ENCODE measurements around the gene GGCT.
A peak's percentile ranks its signal among the peaks of the same experiment; 100 is the strongest.

Gene GGCT

GRCh38 chr7:30478349-30479201 lies 26.1 kb downstream of the GGCT start, which contains the start of gene NOD1:
NOD1 (minus strand) TSS chr7:30478784; CDS start chr7:30456921, 21,863 bp downstream.
- peak; percentile 37 for DNase-seq (ENCODE audit: low read depth)

DNA sequence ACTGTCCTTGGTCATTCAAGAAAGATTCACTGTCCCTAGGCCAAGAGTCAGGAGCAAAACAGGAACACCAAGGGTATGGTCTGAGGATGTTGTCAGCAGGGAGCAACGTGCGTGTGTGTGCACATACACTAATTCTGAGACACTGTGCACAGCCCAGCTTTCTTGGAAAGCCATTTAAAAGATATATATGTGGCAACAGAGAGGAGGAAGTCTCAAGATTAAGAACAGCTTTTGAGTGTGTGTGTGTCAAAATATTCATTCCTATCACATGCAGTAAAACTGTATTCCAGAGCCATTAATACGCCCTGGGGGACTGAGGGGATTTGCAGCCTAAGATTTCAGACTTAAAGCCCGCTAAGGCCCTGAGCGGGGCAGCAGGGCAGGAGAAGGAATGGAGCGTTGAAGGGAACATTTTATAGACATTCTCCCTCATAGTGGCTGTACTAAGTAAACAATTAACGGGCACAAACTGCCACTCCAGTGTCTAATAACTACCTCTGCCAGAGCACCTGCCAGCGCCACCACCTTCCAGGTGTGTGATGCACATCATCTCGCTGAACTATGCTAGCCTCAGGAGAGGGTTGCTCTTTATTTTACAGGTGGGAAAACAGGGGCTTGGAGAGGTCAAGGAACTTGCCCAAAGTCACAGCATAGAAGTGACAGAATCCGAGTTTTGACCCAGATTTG lies 28.0 kb downstream of the GGCT start:
- DNase-seq (ENCODE audit: low read depth): no peak

DNA sequence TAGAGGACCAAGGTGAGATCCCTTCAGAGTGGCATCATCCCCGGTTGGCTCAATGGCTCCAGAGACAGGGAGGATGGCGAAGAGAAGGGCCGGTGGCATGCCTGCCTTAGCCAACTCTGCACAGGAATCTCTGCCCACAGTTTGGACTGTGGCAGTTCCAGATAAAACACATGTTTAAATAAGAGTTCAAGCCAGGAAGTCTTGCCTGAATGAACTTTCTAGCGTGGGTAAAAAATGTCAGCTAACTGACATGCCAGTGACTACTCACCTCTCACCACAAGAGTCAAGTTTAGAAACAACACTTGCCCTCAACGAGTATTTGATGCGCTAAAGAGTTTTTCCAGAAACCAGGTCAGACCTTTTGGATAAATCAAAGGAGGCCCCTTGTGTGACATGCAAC lies 29.0 kb downstream of the GGCT start:
- no peak for DNase-seq (ENCODE audit: low read depth)

DNA sequence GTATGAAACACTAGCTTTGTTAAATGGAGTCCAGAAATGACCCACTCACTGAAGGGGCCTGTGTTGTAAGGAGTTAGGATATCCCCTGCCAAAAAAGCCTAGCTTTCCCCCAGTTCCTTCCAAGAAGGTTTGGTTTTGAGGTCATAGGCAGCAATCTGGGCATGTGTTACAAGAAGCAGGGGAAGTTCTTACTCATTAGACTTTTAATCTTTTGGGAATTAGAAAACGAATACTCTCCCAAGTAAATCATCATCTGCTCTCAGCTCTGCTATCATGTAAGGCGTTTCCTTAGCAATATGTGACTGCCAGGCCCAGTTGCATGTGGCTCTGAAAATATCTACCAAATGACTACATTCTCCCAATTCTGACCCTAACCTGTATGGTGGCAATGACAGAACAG lies 29.7 kb downstream of the GGCT start:
- no peak for DNase-seq (ENCODE audit: low read depth)

DNA sequence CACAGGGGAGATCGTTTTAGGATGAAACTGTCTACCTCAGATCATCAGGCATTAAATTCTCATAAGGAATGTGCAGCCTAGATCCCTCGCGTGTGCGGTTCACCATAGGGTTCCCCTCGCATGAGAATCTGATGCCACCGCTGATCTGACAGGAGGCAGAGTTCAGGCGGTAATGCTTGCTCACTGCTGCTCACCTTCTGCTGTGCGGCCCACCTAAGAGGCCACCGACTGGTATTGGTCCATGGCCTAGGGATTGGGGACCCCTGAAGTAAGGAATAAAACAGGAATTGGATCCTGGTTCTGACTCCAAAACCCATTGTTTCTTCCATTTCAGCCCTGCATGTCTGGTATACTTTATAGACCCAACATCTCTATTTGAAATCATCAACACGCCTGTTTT lies 30.1 kb downstream of the GGCT start:
- DNase-seq (ENCODE audit: low read depth): no peak

DNA sequence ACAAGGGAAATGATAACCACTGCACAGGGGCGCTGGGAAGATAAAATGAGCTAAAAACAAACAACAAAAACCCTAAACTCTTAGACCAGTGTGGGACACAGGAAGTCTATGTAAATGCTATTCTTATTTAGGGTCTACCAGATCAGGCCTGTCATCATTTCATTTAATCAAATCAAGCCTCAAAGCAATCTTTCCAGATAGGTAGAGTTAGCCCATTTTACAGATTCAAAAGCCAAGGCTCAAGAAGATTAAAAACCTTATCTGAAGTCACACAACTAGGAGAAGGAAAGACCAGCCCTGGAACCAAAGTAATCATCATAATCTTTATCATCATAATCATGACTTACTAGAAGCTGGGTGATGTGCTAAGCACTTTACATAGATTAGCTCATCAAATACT lies 30.7 kb downstream of the GGCT start:
- no peak for DNase-seq (ENCODE audit: low read depth)

GRCh38 chr7:30472784-30473775 lies 31.5 kb downstream of the GGCT start:
- DNase-seq (ENCODE audit: low read depth): no peak

DNA sequence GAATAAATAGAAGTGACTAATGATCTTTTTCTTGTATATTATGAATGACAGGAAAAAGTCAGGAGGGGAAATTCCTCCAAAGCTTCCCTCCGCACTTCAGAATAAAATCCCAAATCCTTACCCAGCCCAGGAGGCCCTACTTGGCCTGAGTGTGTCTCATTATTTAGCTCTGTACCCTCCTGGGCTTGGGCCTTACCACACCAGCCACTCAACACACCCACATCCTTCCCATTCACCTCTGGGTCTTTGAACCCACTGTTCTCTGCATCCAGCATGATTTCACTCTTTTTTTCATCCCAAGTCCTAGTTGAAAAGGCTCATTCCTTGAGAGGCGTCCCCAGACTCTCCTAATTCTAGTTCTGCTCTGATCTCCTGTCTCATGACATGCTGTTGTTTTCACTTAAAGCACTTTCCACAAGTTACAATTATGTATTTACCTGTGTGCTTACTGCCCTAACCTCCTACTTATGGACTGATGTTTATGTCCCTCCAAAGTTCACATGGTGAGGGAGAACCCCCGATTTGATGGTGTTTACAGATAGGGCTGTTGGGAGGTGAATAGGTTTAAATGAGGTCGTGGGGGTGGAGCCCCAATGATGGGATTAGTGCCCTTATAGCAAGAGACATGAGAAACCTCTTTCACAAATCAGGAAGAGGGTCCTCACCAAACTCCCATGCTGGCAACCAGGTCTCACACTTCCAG lies 32.4 kb downstream of the GGCT start:
- DNase-seq (ENCODE audit: low read depth): no peak

GRCh38 chr7:30471205-30471604 lies 33.4 kb downstream of the GGCT start:
- DNase-seq (ENCODE audit: low read depth): no peak

- DNase-seq (ENCODE audit: low read depth): no peak
Observed at GRCh38 chr7:30470771-30471170, 33.9 kb downstream of the GGCT start.

DNA sequence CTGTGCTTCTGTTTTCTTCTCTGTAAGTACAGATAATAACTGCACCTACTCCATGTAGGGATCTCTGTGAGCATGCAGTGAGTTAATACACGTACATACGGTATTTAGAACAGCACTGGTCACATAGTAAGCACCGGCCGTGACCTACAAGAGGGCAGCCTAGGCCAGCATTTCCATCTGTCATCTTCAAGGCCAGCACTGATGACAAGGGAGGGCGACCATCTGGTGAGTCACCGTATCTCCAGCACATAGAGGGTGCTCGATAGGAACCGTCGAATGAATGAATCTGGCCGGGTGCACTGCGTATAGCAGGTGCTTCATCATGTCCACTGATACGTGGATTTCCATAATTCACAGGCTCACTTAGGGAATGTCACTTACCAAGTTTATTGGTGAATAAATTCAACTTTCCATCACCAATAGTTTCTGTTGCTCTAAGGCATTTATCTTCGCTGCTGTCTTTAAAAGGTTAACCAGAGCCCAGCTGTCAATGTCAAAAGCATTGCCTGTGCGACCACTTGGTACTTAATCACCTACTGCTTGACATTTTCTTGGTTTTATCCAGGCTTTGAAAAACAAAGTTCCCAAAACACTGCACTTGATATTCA lies 34.4 kb downstream of the GGCT start:
- DNase-seq (ENCODE audit: low read depth): no peak

GRCh38 chr7:30469303-30469702 lies 35.3 kb downstream of the GGCT start:
- no peak for DNase-seq (ENCODE audit: low read depth)

DNA sequence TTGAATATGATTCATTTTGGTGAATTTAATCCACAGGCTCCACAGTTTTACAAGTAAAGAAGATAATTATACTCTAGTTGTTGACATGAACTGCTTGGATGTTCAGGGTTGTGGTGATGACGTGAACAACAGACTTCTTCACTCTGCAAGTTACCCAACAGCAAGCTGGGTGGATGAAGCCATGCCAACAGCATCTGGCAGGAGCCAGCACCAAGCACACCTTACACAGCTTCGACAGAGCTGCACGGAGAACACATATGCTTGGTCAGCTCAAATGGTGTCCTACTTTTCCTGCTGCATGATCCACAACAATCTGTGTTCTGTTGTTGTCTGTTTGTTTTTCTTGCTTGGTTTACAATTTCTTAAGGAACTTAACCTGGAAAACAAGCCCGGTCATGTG lies 35.8 kb downstream of the GGCT start:
- DNase-seq (ENCODE audit: low read depth): no peak

DNA sequence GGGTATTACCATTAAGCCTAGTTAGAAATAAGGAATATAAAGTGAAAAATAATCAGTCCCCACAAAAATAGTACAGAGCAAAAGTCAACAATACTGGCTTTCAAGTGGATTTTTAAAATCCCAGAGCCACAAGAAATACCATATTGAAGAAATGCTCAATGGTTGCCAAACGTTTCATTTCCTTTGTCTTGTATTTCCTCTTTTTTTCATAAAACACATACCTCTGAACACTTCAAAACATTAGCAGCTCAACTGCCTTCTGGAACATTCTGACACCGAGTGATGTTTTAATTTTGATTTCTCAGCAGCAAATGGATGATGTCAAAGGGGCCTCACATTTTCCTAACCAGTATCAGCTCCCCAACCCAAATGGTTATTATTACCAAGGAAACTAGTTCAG lies 36.6 kb downstream of the GGCT start:
- DNase-seq (ENCODE audit: low read depth): no peak

DNA sequence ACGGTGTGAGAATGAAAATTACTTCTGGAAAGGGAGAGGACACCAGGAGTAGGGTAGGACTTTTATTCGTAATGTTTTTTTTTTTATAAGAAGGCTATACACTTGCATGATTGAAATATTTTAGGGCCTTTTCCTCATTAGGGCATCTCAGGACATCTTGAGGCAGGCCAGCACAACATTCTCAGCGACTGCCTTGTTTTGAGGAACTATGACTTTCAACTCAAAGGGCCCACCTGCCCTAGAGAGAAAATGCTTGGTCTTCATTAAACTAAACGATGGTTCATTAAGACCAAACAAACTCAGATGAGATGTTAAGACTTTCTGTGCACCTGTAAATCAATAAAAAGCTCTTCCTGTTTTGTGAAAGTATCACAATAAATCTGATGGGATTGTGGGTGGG lies 37.4 kb downstream of the GGCT start:
- DNase-seq (ENCODE audit: low read depth): no peak

DNA sequence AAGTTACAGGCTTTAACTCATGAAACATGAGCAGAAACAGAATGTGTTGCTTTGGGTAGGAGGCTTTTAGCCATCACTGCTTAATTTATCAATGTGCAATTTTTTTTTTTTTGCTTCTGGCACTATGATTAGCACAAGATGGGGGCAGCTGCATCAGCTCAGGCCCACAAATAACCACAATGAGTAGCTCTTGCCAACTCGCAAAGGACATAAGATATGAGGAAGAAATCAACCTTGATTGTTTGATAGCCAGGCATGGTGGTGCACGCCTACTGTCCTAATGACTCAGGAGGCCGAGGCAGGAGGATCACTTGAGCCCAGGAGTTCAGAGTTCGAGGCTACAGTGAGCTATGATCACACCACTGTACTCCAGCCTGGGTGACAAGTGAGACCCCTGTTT lies 38.4 kb downstream of the GGCT start:
- DNase-seq (ENCODE audit: low read depth): no peak

GRCh38 chr7:30465811-30466180 lies 38.8 kb downstream of the GGCT start:
- no peak for DNase-seq (ENCODE audit: low read depth)

DNA sequence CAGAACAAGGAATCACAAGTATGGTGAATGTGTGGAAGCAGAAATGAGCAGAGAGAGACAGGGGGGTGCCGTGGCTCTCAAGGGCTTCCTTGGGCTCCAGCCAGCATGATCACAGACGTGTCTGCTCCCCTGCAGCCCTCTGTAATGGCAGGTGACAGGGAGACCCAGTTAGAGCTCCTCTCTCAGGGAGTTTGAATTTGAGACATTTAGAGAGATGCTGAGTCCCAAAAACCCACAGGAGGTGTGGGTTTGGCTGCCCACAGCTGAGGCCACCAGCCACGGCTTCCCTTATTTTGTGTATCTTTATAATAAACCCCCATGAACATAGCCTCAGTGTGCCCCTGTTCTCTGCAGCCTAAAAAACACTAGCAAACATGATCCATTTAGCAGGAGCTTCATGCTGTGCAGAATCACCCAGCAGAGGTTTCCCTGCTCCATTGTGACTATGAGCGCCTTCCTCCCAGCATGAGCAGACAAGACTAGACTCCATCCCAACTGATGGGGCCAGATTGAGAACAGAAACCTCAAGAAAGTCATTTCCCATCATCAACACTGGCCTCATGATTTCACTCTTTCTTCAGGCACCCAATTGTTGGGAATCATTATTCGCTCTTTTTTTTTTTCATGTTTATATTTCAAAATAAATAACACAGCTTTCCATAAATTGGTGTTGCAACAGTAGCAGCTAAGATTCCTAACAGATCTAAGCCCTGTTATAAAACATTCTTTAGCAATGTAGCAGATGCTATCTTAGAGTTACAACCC lies 39.4 kb downstream of the GGCT start:
- DNase-seq (ENCODE audit: low read depth): no peak

- DNase-seq (ENCODE audit: low read depth): no peak
Observed at GRCh38 chr7:30464231-30464671, 40.4 kb downstream of the GGCT start.

DNA sequence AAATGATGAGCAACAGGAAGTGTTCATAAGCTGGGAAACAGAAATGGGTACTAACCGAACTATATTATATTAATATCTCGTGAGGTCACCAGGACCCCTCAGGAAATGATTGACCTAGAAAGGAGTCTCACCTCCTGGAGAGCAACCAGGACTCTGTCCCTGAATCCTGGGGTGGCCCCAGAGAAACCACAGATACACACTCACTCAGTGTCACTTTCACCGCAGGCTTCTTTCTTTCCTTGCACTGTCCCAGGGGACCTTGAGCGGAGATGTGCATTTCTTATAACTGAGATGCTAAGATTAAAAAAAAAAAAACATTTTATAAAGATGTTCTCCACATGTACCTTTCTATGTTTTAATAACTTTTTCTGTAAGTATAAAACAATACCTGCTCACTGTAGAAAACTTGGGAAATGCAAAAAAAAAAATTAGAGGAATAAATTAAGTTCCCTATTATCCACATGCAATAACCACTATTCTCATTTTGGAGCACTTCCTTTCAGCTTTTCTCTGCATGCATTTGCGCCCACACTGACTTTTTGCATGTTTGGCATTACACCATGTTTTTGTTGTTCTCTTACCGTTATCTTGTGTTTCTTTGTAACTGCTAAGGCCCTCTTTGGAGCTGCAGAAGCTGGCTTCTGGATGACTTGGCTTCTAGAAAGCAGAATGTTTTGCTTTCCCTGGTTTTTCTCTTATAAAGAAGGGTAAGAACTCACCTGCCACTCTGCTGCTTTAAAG lies 41.1 kb downstream of the GGCT start:
- DNase-seq (ENCODE audit: low read depth): no peak
